HL-60/S4 (cell line): ENCODE measurements around the gene RGS17.
"Not testable (repeated sequence)": the region's sequence is repeated elsewhere in the genome, so short reads cannot be mapped to it uniquely, and the experiment has no call there.

ENCODE experiments used
- in situ Hi-C: fragments of 300-500 bp; cut with MboI; formaldehyde crosslinking; loops from 2 replicates; pipeline ENCODE4 v1.14.3; 2022; ENCODE audit warnings: low sequenced_read_pairs

The RGS17 gene

GRCh38 chr6:153126218-153126617 is 4.9 kb downstream of the RGS17 start:
- in situ Hi-C loops: no loop called here

GRCh38 chr6:153125032-153125431 is 6.0 kb downstream of the RGS17 start:
- in situ Hi-C loops: no loop called here

GRCh38 chr6:153123801-153124200 is 7.3 kb downstream of the RGS17 start:
- in situ Hi-C loops: no loop called here

- in situ Hi-C loops: no loop called here
Measured at GRCh38 chr6:153121311-153121710, 9.8 kb downstream of the RGS17 start.

- in situ Hi-C loops: no loop called here
Measured at GRCh38 chr6:153117986-153118879, 12.8 kb downstream of the RGS17 start.

GRCh38 chr6:153111082-153111481 is 20.0 kb downstream of the RGS17 start:
- in situ Hi-C loops: not testable (repeated sequence)

GRCh38 chr6:153110612-153111011 is 20.5 kb downstream of the RGS17 start:
- in situ Hi-C loops: not testable (repeated sequence)

- in situ Hi-C loops: no loop called here
Measured at GRCh38 chr6:153108315-153108714, 22.8 kb downstream of the RGS17 start.

GRCh38 chr6:153106021-153106420 is 25.1 kb downstream of the RGS17 start:
- in situ Hi-C loops: no loop called here

- in situ Hi-C loops: no loop called here
Measured at GRCh38 chr6:153104220-153104619, 26.9 kb downstream of the RGS17 start.

- in situ Hi-C loops: no loop called here
Measured at GRCh38 chr6:153103319-153103655, 27.8 kb downstream of the RGS17 start.

- in situ Hi-C loops: no loop called here
Measured at GRCh38 chr6:153102605-153103318, 28.3 kb downstream of the RGS17 start.

- in situ Hi-C loops: no loop called here
Measured at GRCh38 chr6:153101461-153101860, 29.6 kb downstream of the RGS17 start.

- in situ Hi-C loops: no loop called here
Measured at GRCh38 chr6:153099636-153100035, 31.4 kb downstream of the RGS17 start.

- in situ Hi-C loops: no loop called here
Measured at GRCh38 chr6:153096792-153097191, 34.3 kb downstream of the RGS17 start.

GRCh38 chr6:153096031-153096430 is 35.1 kb downstream of the RGS17 start:
- in situ Hi-C loops: no loop called here

GRCh38 chr6:153092082-153093013 is 38.7 kb downstream of the RGS17 start:
- in situ Hi-C loops: no loop called here

- in situ Hi-C loops: no loop called here
Measured at GRCh38 chr6:153090241-153090930, 40.7 kb downstream of the RGS17 start.

GRCh38 chr6:153088796-153089195 is 42.3 kb downstream of the RGS17 start:
- in situ Hi-C loops: no loop called here

GRCh38 chr6:153087436-153087835 is 43.6 kb downstream of the RGS17 start:
- in situ Hi-C loops: no loop called here
